GM23338 (cell line): Measurements from ENCODE around the gene KCNC2. TPM values are rescaled to one million over a fixed set of nuclear protein-coding genes. Genes with fewer than 3 reads are reported as not detected.

Experiments
- ATAC-seq: fragments of 200-7000 bp; cut with Tn5 transposase; 3 replicates; pipeline ENCODE4 v1.9.1; 2020
- DNase-seq: peaks from one replicate; pipeline ENCODE4 v3.0.0-alpha.2; 2015; ENCODE audit warnings: low spot score
- H2AFZ ChIP-seq: fragments of 200-600 bp; sonication (generic); 2 replicates; pipeline ENCODE4 v1.8.0; 2016; ENCODE audit warnings: antibody characterized with exemption, mild to moderate bottlenecking, moderate library complexity
- H3F3A ChIP-seq: fragments of 200-600 bp; sonication (generic); replicated peaks from 2 replicates; pipeline ENCODE4 v1.8.0; 2017; ENCODE audit warnings: antibody characterized with exemption, mixed run types, low read depth
- H3K27ac ChIP-seq: fragments of 200-600 bp; sonication (generic); 2 replicates; pipeline ENCODE4 v1.6.1; 2016; ENCODE audit warnings: low read depth
- H3K27me3 ChIP-seq: fragments of 200-600 bp; sonication (generic); 2 replicates; pipeline ENCODE4 v1.8.0; 2016; ENCODE audit warnings: mild to moderate bottlenecking, mixed run types, moderate library complexity; ENCODE audit not compliant: insufficient read depth
- H3K36me3 ChIP-seq: fragments of 200-600 bp; sonication (generic); 2 replicates; pipeline ENCODE4 v1.8.0; 2016; ENCODE audit warnings: mild to moderate bottlenecking; ENCODE audit not compliant: insufficient read depth
- H3K4me1 ChIP-seq: fragments of 200-600 bp; sonication (generic); 2 replicates; pipeline ENCODE4 v1.8.0; 2016; ENCODE audit warnings: mild to moderate bottlenecking, moderate library complexity; ENCODE audit not compliant: insufficient read depth
- H3K4me2 ChIP-seq: fragments of 200-600 bp; sonication (generic); 2 replicates; pipeline ENCODE4 v1.7.1; 2017; ENCODE audit warnings: mixed run types
- H3K4me3 ChIP-seq: fragments of 200-600 bp; sonication (generic); 2 replicates; pipeline ENCODE4 v1.6.1; 2016; ENCODE audit warnings: mixed run types
- H3K79me2 ChIP-seq: fragments of 200-600 bp; sonication (generic); replicated peaks from 2 replicates; pipeline ENCODE4 v1.8.0; 2017; ENCODE audit warnings: mild to moderate bottlenecking; ENCODE audit not compliant: insufficient read depth
- H3K9me2 ChIP-seq: fragments of 200-600 bp; sonication (generic); 2 replicates; pipeline ENCODE4 v1.8.0; 2017; ENCODE audit not compliant: insufficient read depth
- H4K20me1 ChIP-seq: fragments of 200-600 bp; sonication (generic); replicated peaks from 2 replicates; pipeline ENCODE4 v1.8.0; 2017; ENCODE audit warnings: mild to moderate bottlenecking; ENCODE audit not compliant: insufficient read depth
- H3K27ac Mint-ChIP-seq: 2 replicates; pipeline ENCODE4 v1.8.0; 2020; ENCODE audit warnings: inconsistent platforms, mild to moderate bottlenecking, moderate library complexity, mixed read lengths
- H3K27me3 Mint-ChIP-seq: 3 replicates; pipeline ENCODE4 v1.8.0; 2022; ENCODE audit warnings: low read depth, mild to moderate bottlenecking, moderate library complexity, mixed read lengths, inconsistent platforms; ENCODE audit not compliant: insufficient read depth, poor library complexity
- H3K36me3 Mint-ChIP-seq: 3 replicates; pipeline ENCODE4 v1.8.0; 2021; ENCODE audit warnings: low read depth, mild to moderate bottlenecking, inconsistent platforms, moderate library complexity, mixed read lengths
- H3K4me1 Mint-ChIP-seq: 3 replicates; pipeline ENCODE4 v1.8.0; 2020; ENCODE audit warnings: mild to moderate bottlenecking, inconsistent platforms, mixed read lengths
- H3K4me3 Mint-ChIP-seq: 3 replicates; pipeline ENCODE4 v1.8.0; 2021; ENCODE audit warnings: moderate library complexity, mild to moderate bottlenecking, inconsistent platforms, mixed read lengths
- H3K9me3 Mint-ChIP-seq: 3 replicates; pipeline ENCODE4 v1.8.0; 2020; ENCODE audit warnings: moderate library complexity, mild to moderate bottlenecking, inconsistent platforms, mixed read lengths
- CREB1 ChIP-seq: fragments of 250-450 bp; sonication (Bioruptor Pico); IDR thresholded peaks from 2 replicates; pipeline ENCODE4 v1.5.0; 2020; ENCODE audit warnings: low read depth, mild to moderate bottlenecking, moderate library complexity
- EZH2 ChIP-seq: fragments of 200-600 bp; sonication (generic); IDR thresholded peaks from one replicate; pipeline ENCODE4 v1.8.0; 2017; ENCODE audit warnings: antibody characterized with exemption, mild to moderate bottlenecking, low read depth; ENCODE audit not compliant: unreplicated experiment
- EZH2phosphoT487 ChIP-seq: fragments of 200-600 bp; sonication (generic); IDR thresholded peaks from one replicate; pipeline ENCODE4 v1.8.1; 2018; ENCODE audit warnings: antibody characterized with exemption; ENCODE audit not compliant: unreplicated experiment
- JUNB ChIP-seq: IDR thresholded peaks from one replicate; pipeline ENCODE4 v1.6.1; 2016; ENCODE audit warnings: antibody characterized with exemption; ENCODE audit not compliant: unreplicated experiment
- STAT1 ChIP-seq: IDR thresholded peaks from one replicate; pipeline ENCODE4 v1.6.1; 2016; ENCODE audit warnings: antibody characterized with exemption; ENCODE audit not compliant: unreplicated experiment
- ZNF114 ChIP-seq: fragments of 250-450 bp; sonication (Bioruptor Pico); IDR thresholded peaks from 2 replicates; pipeline ENCODE4 v1.5.0; 2020; ENCODE audit warnings: mild to moderate bottlenecking, moderate library complexity
- polyA plus RNA-seq: library from polyadenylated mRNA; unstranded; fragments of >200 nt; fragmentation: Nextera tagmentation; extraction: Ambion mirVana; gene quantifications from 2 replicates; pipeline ENCODE4 v1.2.1, GENCODE V29; 2016
- total RNA-seq: library from RNA; depleted of rRNA; stranded (reverse); fragments of >200 nt; shearing (Covaris generic); gene quantifications from 2 replicates; pipeline ENCODE4 v1.2.3, GENCODE V29; 2014
- TF ChIP-seq, protein P1 (sequence below): IDR thresholded peaks from one replicate; pipeline ENCODE4 v1.6.1; 2018; ENCODE audit warnings: antibody characterized with exemption; ENCODE audit not compliant: unreplicated experiment
- TF ChIP-seq, protein P2 (sequence below): IDR thresholded peaks from 2 replicates; pipeline ENCODE4 v1.6.1; 2016; ENCODE audit warnings: antibody characterized with exemption
- TF ChIP-seq, protein P3 (sequence below): fragments of 250-450 bp; sonication (Bioruptor Pico); IDR thresholded peaks from 2 replicates; pipeline ENCODE4 v1.5.0; 2020; ENCODE audit warnings: mild to moderate bottlenecking, moderate library complexity
- TF ChIP-seq, protein P4 (sequence below), 2 experiments: fragments of 200-600 bp in 1 of 2; sonication (generic) in 1 of 2; conservative IDR thresholded peaks; 2 replicates each; pipeline versions ENCODE4 v1.5.1 to v1.6.1; 2016 to 2017; ENCODE audit warnings: antibody characterized with exemption in 2 of 2, low read depth in 2 of 2, mild to moderate bottlenecking in 2 of 2, moderate library complexity in 1 of 2

KCNC2 gene
- total and polyA plus RNA-seq, 2 experiments from 2014 or later: 0.10 TPM; not detected in 1

DNA sequence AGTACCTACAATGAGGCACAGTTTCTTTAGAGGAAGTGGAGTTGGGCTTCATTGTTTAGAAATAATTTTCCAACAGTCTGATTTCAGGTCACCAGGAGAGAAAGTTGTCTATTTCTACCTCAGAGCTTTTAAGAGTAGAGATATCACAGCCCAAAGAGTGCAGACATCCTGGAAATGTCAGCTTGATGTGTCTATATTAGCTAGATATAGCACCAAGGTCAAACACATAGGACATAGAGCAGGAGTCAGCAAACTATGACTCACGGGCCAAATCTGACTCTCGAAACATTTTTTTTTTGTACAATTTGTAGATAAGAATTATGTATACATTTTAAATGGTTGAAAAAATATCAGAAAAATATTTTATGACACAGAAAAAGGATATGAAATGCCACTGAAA lies 53.7 kb downstream of the KCNC2 start:
- no peak overlapping the region for H3K4me2 ChIP-seq
- no peak for ATAC-seq
- Mint-ChIP-seq H3K27me3 (no peaks in the 10 kb centered on the region), H3K36me3 (no peaks in the 10 kb centered on the region), H3K4me3 (no peak overlapping the region), H3K4me1 (no peaks in the 10 kb centered on the region), H3K27ac (no peak overlapping the region), H3K9me3 (no peaks in the 10 kb centered on the region)
- no peaks in the 10 kb centered on the region for H3K27me3 ChIP-seq
- H3K9me2 ChIP-seq: no peaks in the 10 kb centered on the region
- H3K36me3 ChIP-seq: no peaks in the 10 kb centered on the region
- no peaks in the 10 kb centered on the region for H4K20me1 ChIP-seq
- H3F3A ChIP-seq: no peaks in the 10 kb centered on the region
- no peak for TF ChIP-seq CREB1
- H3K4me3 ChIP-seq: no peak overlapping the region
- DNase-seq: no peak
- H2AFZ ChIP-seq: no peak overlapping the region
- H3K4me1 ChIP-seq: no peaks in the 10 kb centered on the region
- H3K27ac ChIP-seq: no peak overlapping the region
- H3K79me2 ChIP-seq: no peaks in the 10 kb centered on the region

DNA sequence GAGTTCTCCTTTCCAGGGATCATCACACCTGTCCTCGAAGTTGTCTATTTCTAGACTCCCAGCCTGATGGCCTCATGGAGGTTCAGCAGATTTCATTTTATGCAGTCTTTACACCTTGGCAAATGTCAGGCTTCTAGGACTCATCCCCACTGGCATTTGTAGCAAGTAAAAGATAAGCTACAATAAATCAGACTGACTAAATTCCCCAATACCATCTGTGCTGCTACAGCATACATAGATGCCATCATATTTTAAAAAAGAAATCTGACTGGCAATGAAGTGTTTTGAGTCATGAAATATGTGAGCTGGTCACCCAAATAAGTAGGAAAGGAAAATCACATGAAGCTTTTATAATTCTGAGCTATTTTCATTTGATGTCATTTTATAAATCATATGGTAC lies 55.3 kb downstream of the KCNC2 start:
- H3K27me3 ChIP-seq: no peaks in the 10 kb centered on the region
- H3K4me3 ChIP-seq: no peak overlapping the region
- ATAC-seq (no peak), DNase-seq (no peak)
- no peak overlapping the region for H2AFZ ChIP-seq
- H3K4me2 ChIP-seq: no peak overlapping the region
- Mint-ChIP-seq H3K36me3 (no peaks in the 10 kb centered on the region), H3K4me1 (no peaks in the 10 kb centered on the region), H3K4me3 (no peak overlapping the region), H3K27ac (no peak overlapping the region), H3K9me3 (no peaks in the 10 kb centered on the region), H3K27me3 (no peaks in the 10 kb centered on the region)
- no peak overlapping the region for H3K27ac ChIP-seq
- no peaks in the 10 kb centered on the region for H4K20me1 ChIP-seq
- no peaks in the 10 kb centered on the region for H3K4me1 ChIP-seq
- H3K36me3 ChIP-seq: no peaks in the 10 kb centered on the region
- H3K79me2 ChIP-seq: no peaks in the 10 kb centered on the region
- H3F3A ChIP-seq: no peaks in the 10 kb centered on the region
- no peaks in the 10 kb centered on the region for H3K9me2 ChIP-seq
- TF ChIP-seq EZH2 (no peak), JUNB (no peak), ZNF114 (CRISPR knock-in tag) (no peak), EZH2phosphoT487 (no peak), CREB1 (no peak), STAT1 (no peak)
- TF ChIP-seq, protein P1, sequence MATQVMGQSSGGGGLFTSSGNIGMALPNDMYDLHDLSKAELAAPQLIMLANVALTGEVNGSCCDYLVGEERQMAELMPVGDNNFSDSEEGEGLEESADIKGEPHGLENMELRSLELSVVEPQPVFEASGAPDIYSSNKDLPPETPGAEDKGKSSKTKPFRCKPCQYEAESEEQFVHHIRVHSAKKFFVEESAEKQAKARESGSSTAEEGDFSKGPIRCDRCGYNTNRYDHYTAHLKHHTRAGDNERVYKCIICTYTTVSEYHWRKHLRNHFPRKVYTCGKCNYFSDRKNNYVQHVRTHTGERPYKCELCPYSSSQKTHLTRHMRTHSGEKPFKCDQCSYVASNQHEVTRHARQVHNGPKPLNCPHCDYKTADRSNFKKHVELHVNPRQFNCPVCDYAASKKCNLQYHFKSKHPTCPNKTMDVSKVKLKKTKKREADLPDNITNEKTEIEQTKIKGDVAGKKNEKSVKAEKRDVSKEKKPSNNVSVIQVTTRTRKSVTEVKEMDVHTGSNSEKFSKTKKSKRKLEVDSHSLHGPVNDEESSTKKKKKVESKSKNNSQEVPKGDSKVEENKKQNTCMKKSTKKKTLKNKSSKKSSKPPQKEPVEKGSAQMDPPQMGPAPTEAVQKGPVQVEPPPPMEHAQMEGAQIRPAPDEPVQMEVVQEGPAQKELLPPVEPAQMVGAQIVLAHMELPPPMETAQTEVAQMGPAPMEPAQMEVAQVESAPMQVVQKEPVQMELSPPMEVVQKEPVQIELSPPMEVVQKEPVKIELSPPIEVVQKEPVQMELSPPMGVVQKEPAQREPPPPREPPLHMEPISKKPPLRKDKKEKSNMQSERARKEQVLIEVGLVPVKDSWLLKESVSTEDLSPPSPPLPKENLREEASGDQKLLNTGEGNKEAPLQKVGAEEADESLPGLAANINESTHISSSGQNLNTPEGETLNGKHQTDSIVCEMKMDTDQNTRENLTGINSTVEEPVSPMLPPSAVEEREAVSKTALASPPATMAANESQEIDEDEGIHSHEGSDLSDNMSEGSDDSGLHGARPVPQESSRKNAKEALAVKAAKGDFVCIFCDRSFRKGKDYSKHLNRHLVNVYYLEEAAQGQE: no peak
- TF ChIP-seq, protein P2, sequence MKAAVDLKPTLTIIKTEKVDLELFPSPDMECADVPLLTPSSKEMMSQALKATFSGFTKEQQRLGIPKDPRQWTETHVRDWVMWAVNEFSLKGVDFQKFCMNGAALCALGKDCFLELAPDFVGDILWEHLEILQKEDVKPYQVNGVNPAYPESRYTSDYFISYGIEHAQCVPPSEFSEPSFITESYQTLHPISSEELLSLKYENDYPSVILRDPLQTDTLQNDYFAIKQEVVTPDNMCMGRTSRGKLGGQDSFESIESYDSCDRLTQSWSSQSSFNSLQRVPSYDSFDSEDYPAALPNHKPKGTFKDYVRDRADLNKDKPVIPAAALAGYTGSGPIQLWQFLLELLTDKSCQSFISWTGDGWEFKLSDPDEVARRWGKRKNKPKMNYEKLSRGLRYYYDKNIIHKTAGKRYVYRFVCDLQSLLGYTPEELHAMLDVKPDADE: no peak
- TF ChIP-seq, protein P3, sequence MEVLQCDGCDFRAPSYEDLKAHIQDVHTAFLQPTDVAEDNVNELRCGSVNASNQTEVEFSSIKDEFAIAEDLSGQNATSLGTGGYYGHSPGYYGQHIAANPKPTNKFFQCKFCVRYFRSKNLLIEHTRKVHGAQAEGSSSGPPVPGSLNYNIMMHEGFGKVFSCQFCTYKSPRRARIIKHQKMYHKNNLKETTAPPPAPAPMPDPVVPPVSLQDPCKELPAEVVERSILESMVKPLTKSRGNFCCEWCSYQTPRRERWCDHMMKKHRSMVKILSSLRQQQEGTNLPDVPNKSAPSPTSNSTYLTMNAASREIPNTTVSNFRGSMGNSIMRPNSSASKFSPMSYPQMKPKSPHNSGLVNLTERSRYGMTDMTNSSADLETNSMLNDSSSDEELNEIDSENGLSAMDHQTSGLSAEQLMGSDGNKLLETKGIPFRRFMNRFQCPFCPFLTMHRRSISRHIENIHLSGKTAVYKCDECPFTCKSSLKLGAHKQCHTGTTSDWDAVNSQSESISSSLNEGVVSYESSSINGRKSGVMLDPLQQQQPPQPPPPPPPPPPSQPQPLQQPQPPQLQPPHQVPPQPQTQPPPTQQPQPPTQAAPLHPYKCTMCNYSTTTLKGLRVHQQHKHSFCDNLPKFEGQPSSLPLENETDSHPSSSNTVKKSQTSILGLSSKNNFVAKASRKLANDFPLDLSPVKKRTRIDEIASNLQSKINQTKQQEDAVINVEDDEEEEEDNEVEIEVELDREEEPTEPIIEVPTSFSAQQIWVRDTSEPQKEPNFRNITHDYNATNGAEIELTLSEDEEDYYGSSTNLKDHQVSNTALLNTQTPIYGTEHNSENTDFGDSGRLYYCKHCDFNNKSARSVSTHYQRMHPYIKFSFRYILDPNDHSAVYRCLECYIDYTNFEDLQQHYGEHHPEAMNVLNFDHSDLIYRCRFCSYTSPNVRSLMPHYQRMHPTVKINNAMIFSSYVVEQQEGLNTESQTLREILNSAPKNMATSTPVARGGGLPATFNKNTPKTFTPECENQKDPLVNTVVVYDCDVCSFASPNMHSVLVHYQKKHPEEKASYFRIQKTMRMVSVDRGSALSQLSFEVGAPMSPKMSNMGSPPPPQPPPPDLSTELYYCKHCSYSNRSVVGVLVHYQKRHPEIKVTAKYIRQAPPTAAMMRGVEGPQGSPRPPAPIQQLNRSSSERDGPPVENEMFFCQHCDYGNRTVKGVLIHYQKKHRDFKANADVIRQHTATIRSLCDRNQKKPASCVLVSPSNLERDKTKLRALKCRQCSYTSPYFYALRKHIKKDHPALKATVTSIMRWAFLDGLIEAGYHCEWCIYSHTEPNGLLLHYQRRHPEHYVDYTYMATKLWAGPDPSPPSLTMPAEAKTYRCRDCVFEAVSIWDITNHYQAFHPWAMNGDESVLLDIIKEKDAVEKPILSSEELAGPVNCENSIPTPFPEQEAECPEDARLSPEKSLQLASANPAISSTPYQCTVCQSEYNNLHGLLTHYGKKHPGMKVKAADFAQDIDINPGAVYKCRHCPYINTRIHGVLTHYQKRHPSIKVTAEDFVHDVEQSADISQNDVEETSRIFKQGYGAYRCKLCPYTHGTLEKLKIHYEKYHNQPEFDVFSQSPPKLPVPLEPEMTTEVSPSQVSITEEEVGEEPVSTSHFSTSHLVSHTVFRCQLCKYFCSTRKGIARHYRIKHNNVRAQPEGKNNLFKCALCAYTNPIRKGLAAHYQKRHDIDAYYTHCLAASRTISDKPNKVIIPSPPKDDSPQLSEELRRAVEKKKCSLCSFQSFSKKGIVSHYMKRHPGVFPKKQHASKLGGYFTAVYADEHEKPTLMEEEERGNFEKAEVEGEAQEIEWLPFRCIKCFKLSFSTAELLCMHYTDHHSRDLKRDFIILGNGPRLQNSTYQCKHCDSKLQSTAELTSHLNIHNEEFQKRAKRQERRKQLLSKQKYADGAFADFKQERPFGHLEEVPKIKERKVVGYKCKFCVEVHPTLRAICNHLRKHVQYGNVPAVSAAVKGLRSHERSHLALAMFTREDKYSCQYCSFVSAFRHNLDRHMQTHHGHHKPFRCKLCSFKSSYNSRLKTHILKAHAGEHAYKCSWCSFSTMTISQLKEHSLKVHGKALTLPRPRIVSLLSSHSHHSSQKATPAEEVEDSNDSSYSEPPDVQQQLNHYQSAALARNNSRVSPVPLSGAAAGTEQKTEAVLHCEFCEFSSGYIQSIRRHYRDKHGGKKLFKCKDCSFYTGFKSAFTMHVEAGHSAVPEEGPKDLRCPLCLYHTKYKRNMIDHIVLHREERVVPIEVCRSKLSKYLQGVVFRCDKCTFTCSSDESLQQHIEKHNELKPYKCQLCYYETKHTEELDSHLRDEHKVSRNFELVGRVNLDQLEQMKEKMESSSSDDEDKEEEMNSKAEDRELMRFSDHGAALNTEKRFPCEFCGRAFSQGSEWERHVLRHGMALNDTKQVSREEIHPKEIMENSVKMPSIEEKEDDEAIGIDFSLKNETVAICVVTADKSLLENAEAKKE (CRISPR knock-in tag): no peak
- TF ChIP-seq, protein P4, sequence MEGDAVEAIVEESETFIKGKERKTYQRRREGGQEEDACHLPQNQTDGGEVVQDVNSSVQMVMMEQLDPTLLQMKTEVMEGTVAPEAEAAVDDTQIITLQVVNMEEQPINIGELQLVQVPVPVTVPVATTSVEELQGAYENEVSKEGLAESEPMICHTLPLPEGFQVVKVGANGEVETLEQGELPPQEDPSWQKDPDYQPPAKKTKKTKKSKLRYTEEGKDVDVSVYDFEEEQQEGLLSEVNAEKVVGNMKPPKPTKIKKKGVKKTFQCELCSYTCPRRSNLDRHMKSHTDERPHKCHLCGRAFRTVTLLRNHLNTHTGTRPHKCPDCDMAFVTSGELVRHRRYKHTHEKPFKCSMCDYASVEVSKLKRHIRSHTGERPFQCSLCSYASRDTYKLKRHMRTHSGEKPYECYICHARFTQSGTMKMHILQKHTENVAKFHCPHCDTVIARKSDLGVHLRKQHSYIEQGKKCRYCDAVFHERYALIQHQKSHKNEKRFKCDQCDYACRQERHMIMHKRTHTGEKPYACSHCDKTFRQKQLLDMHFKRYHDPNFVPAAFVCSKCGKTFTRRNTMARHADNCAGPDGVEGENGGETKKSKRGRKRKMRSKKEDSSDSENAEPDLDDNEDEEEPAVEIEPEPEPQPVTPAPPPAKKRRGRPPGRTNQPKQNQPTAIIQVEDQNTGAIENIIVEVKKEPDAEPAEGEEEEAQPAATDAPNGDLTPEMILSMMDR (conservative IDR thresholded peaks at IDR 0.05; ENCODE audit: low read depth in 2 of 2): no peak
